Body of pancreas (tissue), 4 donors: ENCODE data around the gene SEMA3F.

ENCODE experiments used
- CTCF ChIP-seq, 7 experiments: fragments of 450-650 bp in 4 of 7; fragments of 200-600 bp in 3 of 7; sonication (generic) in 3 of 7; IDR thresholded peaks; one replicate each; pipeline ENCODE4 v1.5.1; 2016 to 2019; ENCODE audit warnings: antibody characterized with exemption in 7 of 7
- POLR2A ChIP-seq, 3 donors: fragments of 450-650 bp; IDR thresholded peaks; one replicate each; pipeline ENCODE4 v1.6.1; 2016; ENCODE audit warnings: antibody characterized with exemption in 3 of 3, mild to moderate bottlenecking in 2 of 3

GRCh38 chr3:50215529-50215928 is 60.4 kb downstream of the SEMA3F start:
- TF ChIP-seq CTCF (IDR thresholded peaks at IDR 0.05) (no peak), POLR2A (IDR thresholded peaks at IDR 0.05) (no peak)
